A549 (cell line): ENCODE data around the gene OR2AT4.

Experiments
- BHLHE40 ChIP-seq: IDR thresholded peaks from 2 replicates; pipeline ENCODE4 v1.6.1; 2012; ENCODE audit warnings: low read depth, low read length, inconsistent platforms
- CEBPB ChIP-seq, 2 experiments: fragments of >200 bp in 1 of 2; sonication (Bioruptor Twin) in 1 of 2; formaldehyde crosslinking in 1 of 2; IDR thresholded peaks; 2 replicates each; pipeline ENCODE4 v1.6.1; 2012 to 2016
- CHD2 ChIP-seq: fragments of 150-350 bp; IDR thresholded peaks from 2 replicates; pipeline ENCODE4 v1.6.1; 2014; ENCODE audit warnings: low read length; ENCODE audit not compliant: partially characterized antibody
- CTCF ChIP-seq: fragments of >200 bp; sonication (Bioruptor Twin); formaldehyde crosslinking; IDR thresholded peaks from 3 replicates; pipeline ENCODE4 v1.5.1; 2016
- ESRRA ChIP-seq: fragments of 150-350 bp; IDR thresholded peaks from 2 replicates; pipeline ENCODE4 v1.6.1; 2014; ENCODE audit warnings: mild to moderate bottlenecking, low read length, borderline replicate concordance
- JUNB ChIP-seq: fragments of >200 bp; sonication (Bioruptor Twin); formaldehyde crosslinking; IDR thresholded peaks from 2 replicates; pipeline ENCODE4 v1.6.1; 2016
- MAFK ChIP-seq: fragments of 450-650 bp; IDR thresholded peaks from 2 replicates; pipeline ENCODE4 v1.6.1; 2014; ENCODE audit not compliant: partially characterized antibody
- MAZ ChIP-seq: fragments of 150-350 bp; IDR thresholded peaks from 2 replicates; pipeline ENCODE4 v1.6.1; 2014; ENCODE audit warnings: antibody characterized with exemption, low read depth, low read length, borderline replicate concordance
- PBX3 ChIP-seq: IDR thresholded peaks from 2 replicates; pipeline ENCODE4 v1.6.1; 2012
- POLR2A ChIP-seq: IDR thresholded peaks from 2 replicates; pipeline ENCODE4 v1.6.1; 2012; ENCODE audit warnings: mild to moderate bottlenecking, low read length
- RARB ChIP-seq: fragments of 250-450 bp; sonication (Bioruptor Pico); IDR thresholded peaks from 2 replicates; pipeline ENCODE4 v1.8.0; 2021; ENCODE audit warnings: mild to moderate bottlenecking, moderate library complexity
- REST ChIP-seq: fragments of 200-600 bp; sonication (generic); IDR thresholded peaks from 2 replicates; pipeline ENCODE4 v1.6.1; 2016; ENCODE audit warnings: antibody characterized with exemption, mild to moderate bottlenecking, moderate library complexity
- RFX5 ChIP-seq: fragments of 450-650 bp; IDR thresholded peaks from 2 replicates; pipeline ENCODE4 v1.7.1; 2014; ENCODE audit warnings: antibody characterized with exemption, mild to moderate bottlenecking, moderate library complexity
- USF2 ChIP-seq: fragments of 450-650 bp; IDR thresholded peaks from 2 replicates; pipeline ENCODE4 v1.6.1; 2014; ENCODE audit warnings: antibody characterized with exemption

GRCh38 chr11:75077316-75077715 is 19.4 kb downstream of the OR2AT4 start:
- TF ChIP-seq USF2 (no peak), MAZ (no peak), CTCF (no peak), RARB (CRISPR knock-in tag) (no peak), RFX5 (no peak), POLR2A (no peak), JUNB (no peak), CEBPB (IDR thresholded peaks at IDR 0.05) (no peak), CHD2 (no peak), MAFK (no peak), ESRRA (no peak), PBX3 (no peak), BHLHE40 (no peak), REST (no peak)
